Measurements from ENCODE around the gene STEAP1B.
A peak's percentile ranks its signal among the peaks of the same experiment; 100 is the strongest.
"Not testable (repeated sequence)": the region's sequence is repeated elsewhere in the genome, so short reads cannot be mapped to it uniquely, and the experiment has no call there.

The STEAP1B gene

GRCh38 chr7:22452142-22452959, 47.6 kb downstream of the STEAP1B start:
- no peak for ATAC-seq

GRCh38 chr7:22450013-22450412, 50.0 kb downstream of the STEAP1B start:
- not testable (repeated sequence) for ATAC-seq

DNA sequence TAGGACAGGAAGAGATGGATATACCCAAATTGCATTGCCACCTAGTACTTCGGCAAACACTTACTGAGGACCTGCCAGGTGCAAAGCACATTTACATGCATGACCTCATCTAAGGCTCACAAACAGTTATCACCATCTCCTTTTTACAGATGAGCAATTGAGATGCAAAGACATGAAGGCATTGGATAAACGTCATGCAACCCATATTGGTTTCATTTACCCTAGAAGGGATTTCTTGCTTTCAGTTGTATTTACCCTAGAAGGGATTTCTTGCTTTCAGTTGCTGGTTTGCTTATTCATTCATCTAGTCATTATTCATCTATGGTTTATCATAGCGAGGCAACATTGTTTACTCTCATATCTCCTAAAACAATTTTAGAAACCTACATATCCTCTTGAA, 52.2 kb downstream of the STEAP1B start:
- peak; percentile 61 to 65 for ATAC-seq

DNA sequence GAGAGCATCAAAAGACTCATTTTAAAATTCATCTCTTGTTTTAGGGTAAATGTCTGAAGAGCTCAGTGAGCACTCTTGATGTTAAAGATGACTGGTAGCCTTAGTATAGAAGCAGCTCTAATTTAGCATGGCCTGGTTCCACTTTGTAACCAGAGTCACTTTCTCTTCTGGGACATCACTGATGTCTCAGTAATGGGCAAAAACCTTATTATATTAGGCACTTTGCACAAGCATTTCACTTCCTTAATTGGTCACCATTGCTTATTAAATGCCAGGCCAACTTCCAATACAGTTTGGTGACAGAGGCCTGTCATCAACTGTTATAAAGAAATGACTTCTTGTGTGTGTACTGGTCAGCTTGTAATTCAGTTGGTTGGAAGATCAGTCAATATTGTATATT, 53.0 kb downstream of the STEAP1B start:
- ATAC-seq: no peak

GRCh38 chr7:22445853-22446252, 54.1 kb downstream of the STEAP1B start:
- ATAC-seq: no peak

- ATAC-seq: no peak
These were observed 54.7 kb downstream of the STEAP1B start for GRCh38 chr7:22445140-22445743.

DNA sequence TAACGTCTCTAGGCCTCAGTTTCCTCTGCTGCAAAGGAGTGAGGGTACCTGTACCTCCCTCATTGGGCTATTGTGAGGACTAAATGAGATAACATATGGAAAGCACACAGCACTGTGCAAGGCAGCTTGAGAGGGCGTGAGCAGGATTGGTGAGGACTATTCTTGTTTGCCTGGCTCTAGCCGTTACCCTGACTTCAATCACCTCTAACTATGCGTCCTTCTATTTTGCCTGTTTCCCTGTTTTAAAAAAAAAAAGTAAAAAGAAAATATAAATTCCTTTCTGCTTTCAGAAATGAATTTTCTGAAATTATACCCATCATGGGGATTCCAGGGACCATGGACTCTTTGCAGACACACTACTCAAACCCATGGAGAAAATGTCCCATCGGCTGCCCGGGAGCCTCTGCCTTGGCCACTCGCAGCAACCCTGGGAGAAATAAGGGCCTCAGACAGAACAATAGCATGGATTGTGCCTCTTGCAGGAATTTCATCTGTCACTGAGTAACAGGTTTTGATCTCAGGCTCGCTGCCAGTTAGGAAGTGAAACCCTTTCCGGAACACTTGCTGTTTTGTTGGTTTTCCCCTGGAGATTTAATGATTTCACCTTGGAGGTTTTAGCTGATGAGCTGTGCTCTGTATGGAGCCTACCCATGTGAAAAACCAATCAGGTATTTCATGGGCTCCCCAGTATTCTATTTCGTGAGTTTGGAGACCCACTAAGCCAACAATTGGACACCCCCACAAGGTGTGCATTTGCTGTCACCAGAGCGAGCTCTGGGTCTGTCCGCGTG, 55.6 kb downstream of the STEAP1B start:
- peak; percentile 15 to 21 for ATAC-seq

- ATAC-seq: no peak
These were observed 56.4 kb downstream of the STEAP1B start for GRCh38 chr7:22443370-22444180.

- ATAC-seq: no peak
These were observed 57.1 kb downstream of the STEAP1B start for GRCh38 chr7:22442882-22443369.

DNA sequence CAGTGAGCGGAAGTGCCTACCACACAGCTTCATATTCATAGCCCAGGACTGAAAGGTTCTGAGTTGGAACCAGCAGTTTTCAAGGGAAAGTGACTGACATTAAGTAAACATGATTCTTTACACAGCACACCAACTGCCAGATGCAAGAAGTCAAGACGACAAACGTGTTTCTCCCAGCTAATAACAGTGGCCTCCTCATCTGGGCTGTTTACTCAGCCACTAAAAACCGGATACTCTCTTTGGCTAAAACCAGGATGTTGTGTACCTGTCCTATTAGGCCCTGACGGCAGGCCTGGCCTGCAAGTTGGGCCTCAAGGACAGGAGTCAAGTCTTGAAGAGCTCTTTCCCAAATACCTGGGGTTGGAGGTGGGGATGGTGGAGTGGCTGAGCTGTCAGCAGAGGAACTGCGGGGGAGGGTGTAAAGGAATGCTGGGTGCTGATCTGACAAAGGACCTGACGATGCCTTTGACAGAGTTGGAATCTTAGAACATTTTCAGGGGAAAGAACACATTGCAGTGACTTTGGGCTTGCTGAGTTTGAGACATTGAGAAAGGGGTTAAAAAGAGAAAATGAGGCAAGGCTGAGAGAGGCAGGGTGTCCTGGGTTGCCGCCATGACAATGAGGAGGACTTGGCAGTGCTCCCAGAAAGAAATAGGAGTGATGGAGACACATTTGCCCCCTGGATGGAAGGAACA, 57.7 kb downstream of the STEAP1B start:
- no peak for ATAC-seq

DNA sequence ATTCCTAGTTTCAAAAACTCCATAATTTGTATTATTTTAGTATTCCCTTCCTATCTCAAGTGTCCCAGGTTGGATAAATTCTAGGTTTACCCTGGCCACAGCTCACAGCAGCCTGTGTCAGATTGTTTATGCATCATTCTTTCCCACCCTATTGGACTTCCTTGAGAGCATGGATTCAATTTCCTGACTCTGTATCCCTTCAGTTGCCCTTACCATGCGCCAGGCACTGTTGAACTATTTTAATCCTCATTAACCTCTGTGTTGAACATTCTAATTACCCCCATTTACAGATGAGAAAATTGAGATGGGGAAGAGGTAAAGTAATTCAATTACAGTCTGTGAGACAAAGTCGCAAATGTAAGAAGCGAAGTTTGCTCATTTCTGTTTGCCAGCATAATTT, 58.8 kb downstream of the STEAP1B start:
- no peak for ATAC-seq

GRCh38 chr7:22438994-22439393, 61.0 kb downstream of the STEAP1B start:
- no peak for ATAC-seq

DNA sequence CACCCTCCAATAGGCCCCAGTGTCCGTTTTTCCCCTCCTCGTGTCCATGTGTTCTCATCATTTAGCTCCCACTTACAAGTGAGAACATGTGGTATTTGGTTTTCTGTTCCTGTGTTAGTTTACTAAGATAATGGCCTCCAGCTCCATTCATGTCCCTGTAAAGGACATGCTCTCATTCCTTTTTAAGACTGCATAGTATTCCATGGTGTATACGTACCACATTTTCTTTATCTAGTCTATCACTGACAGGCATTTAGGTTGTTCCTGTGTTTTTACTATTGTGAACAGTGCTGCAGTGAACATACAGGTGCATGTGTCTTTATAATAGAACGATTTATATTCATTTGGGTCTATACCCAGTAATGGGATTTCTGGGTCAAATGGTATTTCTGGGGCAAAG, 63.4 kb downstream of the STEAP1B start:
- ATAC-seq: not testable (repeated sequence)

DNA sequence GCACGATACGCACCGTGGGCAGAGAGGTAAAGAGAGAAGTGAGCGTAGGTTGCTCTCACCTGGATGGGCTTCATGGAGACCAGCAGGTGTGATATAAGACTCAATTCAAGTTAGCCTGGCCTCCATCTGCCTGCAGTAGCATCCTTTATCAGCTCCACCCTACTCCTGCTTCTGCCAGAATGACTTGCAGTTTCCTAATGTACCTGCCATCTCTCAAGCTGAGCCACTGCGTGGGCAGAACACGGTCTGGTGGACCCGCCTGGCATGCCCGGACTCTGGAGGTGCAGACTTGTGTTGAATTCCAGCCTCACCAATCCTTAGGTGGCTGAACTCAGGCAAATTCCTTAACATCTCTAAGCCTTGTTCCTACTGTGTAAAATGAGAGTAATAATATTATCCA, 64.3 kb downstream of the STEAP1B start:
- no peak for ATAC-seq

DNA sequence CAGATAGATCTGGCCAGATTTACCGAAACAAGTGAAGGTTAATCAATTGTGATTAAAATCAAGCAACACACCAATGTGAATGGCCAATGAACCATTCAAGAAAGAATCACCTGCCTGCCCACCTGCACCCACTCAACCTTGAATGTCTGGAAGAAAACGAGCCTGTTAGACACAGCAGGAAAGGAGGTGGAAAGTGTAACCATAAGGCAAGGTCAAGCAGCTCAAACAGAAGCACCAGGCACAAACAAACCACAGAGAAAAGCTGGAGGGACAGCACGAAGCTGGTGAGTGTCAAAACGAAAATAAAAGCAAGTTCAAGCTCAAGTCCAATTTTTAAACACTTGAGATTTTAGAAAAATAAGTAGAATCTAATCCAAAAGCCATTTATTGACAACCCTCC, 64.9 kb downstream of the STEAP1B start:
- no peak for ATAC-seq

DNA sequence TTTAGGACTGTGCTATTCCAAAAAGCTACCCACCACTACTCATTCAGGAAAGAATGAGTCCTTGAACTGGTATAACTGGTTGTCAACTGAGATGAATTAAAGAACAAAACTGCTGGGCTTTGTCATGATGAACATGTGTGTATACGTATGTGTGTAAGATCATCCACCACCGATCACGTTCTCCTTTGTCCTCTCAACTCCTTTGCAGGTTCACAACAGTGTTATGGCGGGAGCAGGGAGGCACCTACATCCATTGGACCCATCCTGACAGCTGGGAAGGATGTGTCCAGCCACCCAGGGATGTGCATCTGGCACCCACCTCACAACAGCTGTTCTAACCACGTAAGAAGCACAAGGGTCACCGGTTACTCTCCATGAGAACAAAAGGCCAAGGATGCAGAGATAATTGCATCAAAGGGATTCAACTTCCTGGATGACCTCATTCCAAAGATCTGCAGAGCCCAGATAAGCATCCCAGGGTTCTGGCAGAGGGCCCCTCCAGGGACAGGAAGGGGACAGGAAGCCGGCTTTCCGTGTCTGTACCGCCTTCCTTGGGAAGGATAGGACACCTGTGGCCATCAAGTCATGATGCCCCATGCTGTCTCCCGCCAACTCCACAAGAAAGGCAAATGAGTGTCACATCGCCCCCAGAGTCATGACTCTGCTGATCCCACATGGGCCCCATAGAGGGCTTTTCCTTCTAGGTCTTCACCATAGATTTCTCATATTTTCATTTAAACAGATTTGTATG, 66.1 kb downstream of the STEAP1B start:
- no peak for ATAC-seq

- not testable (repeated sequence) for ATAC-seq
These were observed 66.8 kb downstream of the STEAP1B start for GRCh38 chr7:22433165-22433700.

DNA sequence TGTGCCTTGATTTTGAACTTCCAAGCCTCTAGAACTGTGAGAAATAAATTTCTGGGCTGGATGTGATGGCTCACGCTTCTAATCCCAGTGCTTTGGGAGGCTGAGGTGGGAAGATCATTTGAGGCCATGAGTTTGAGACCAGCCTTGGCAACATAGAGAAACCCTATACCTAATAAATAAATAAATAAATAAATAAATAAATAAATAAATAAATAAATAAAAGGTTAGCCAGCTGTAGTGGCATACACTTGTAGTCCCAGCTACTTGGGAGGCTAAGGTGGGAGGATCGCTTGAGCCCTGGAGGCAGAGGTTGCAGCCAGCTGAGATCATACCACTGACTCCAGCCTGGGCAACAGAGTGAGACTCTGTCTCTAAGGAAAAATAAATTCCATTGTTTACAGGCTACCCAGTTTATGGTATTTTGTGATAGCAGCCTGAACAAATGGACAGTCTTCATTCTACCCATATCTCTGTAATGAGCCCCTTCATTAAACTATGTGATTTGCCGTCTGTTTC, 67.7 kb downstream of the STEAP1B start:
- ATAC-seq: no peak

DNA sequence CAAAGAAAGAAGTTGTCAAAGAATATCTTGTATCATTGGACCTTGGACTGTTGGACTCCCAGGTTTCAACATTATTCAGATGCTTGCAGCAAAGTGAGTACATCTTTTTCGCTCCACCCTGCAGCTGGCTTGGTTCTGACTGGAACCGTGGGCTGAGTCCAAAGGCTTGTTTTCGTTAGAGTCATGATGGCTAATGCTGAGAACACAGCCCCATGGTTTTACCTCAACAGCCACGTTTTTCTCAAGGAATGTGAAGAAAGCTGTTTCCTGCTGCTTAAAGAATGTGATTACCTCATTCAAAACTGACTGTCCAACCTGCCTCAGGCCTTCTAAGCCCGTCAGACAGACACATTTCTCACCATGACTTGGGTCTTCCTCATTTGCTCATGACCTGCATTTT, 69.5 kb downstream of the STEAP1B start:
- ATAC-seq: no peak

DNA sequence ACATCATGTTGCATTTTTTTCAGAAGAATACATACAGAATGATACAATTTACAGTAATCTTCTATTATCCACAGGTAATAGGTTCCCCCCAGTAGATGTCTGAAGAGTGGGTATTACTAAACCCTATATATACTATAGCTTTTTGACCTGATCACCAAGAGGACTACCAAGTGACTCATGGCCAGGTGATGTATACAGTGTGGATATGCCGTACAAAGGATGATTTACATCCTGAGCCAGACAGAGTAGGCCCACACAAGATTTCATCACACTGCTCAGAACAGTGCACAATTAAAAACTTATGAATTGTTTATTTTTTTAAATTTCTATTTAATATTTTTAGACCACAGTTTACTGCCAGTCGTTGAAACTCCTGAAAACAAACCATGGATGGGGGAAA, 70.6 kb downstream of the STEAP1B start:
- ATAC-seq: no peak

DNA sequence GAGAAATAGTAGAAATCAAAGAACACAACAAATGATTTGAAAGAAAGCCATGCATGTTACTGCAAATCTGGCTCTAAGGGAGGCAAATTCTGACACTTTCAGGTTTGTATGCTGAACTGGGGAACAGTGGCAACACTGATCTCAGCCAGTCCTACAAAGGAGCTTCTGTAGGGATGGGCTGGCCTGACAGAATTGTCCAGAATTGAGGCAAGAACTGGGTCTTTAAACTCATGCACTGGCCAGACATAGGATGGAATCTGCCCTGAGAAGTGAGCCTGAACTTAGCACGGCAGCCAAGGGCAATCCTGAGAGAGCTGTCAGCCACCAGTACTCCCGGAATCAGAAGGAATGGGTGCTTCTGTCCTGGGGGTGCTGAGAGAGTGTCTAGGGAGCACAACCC, 72.1 kb downstream of the STEAP1B start:
- ATAC-seq: no peak

Data from activated CD4-positive, CD25-positive, alpha-beta regulatory T cell treated with anti-CD3 and anti-CD28 coated beads, Interleukin-2, amount 50 U/mL, for 24 hours (primary cell).